ENCODE measurements around the gene OTOF. TPM values are rescaled to one million over a fixed set of nuclear protein-coding genes. Genes with fewer than 3 reads are reported as not detected.
"Not testable (repeated sequence)": the region's sequence is repeated elsewhere in the genome, so short reads cannot be mapped to it uniquely, and the experiment has no call there.

The OTOF gene
- total and polyA plus RNA-seq, 2 experiments from 2014 or later: 0.21 to 0.23 TPM

DNA sequence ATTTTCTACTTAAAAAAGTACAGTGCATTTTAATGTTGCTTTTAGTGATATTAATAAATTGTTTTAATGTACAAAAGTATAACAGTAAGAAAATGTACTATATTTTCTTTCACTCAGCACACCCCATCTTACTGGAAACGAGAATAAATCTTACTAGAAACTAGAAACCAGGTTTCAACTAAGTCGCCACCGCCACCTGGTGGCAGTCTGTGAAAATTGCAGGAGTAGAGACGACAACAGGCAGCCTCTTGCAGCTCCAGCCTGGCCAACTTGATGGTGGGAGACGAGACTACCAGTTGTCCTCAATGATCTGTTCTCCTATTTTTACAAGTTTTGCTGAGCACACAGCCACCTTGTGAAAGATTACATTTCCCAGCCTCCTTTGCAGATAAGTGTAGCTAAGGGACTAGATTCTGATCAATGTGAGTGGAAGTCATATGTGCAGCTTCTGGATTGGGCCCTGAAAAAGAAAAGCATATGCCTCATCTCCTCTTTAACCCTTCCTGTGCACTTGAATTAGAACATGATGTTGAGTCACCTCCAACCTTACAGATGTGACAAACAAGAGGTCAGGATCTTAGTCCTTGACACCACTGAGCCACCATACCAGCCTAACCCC, 8.7 kb downstream of the OTOF start:
- Histone ChIP-seq H3K4me3 (no peak overlapping the region), H3K9me2 (ENCODE audit: insufficient read depth) (no peaks in the 10 kb centered on the region), H3K4me2 (no peak overlapping the region), H2AFZ (no peak overlapping the region), H3K4me1 (ENCODE audit: insufficient read depth) (no peaks in the 10 kb centered on the region), H3K27me3 (ENCODE audit: insufficient read depth) (no peaks in the 10 kb centered on the region), H3K36me3 (ENCODE audit: insufficient read depth) (no peaks in the 10 kb centered on the region), H3F3A (replicated peaks; ENCODE audit: low read depth) (0 out of 2 replicates have a peak, but pooled peaks cover 6% of the 10 kb centered on the region), H3K27ac (ENCODE audit: low read depth) (no peak overlapping the region), H3K79me2 (replicated peaks; ENCODE audit: insufficient read depth) (no peaks in the 10 kb centered on the region), H4K20me1 (replicated peaks; ENCODE audit: insufficient read depth) (no peaks in the 10 kb centered on the region; the same call in 1 of the 2 replicates)
- Mint-ChIP-seq H3K4me1 (no peaks in the 10 kb centered on the region; the same call in 2 of the 3 replicates), H3K9me3 (no peaks in the 10 kb centered on the region; the same call in 1 of the 3 replicates), H3K27ac (no peak overlapping the region), H3K27me3 (ENCODE audit: insufficient read depth, low read depth, poor library complexity) (peaks cover 12% of the 10 kb centered on the region), H3K4me3 (no peak overlapping the region), H3K36me3 (ENCODE audit: low read depth) (no peaks in the 10 kb centered on the region)
- TF ChIP-seq EZH2 (IDR thresholded peaks at IDR 0.05; ENCODE audit: low read depth, unreplicated experiment) (no peak), CTCF (conservative IDR thresholded peaks at IDR 0.05; ENCODE audit: low read depth in 2 of 2) (peak; percentile 93 to 95), ZNF114 (CRISPR knock-in tag; IDR thresholded peaks at IDR 0.05) (no peak)
- ATAC-seq: peak; percentile 45; the same call in 2 of the 3 replicates
- DNase-seq (ENCODE audit: low spot score): peak; percentile 90

DNA sequence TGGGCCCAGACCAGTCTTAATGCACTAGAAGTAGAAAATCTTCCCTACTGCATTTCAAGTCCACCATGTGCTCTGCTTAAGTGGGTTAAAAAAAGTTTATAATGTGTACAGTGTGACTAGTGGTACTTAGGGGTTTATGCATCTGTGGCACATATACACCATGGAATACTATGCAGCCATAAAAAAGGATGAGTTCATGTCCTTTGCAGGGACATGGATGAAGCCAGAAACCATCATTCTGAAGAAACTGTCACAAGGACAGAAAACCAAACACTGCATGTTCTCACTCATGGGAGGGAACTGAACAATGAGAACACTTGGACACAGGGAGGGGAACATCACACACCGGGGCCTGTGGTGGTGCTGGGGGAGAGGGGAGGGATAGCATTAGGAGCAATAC, 9.4 kb downstream of the OTOF start:
- H3K36me3 Mint-ChIP-seq (ENCODE audit: low read depth); ATAC-seq; H3K4me3 Mint-ChIP-seq; H3K36me3 ChIP-seq (ENCODE audit: insufficient read depth); H3K27ac ChIP-seq (ENCODE audit: low read depth); H3K4me2 ChIP-seq; H3K27me3 ChIP-seq (ENCODE audit: insufficient read depth); H2AFZ ChIP-seq; H3K9me2 ChIP-seq (ENCODE audit: insufficient read depth); DNase-seq (ENCODE audit: low spot score); H3K4me1 ChIP-seq (ENCODE audit: insufficient read depth); H3K4me3 ChIP-seq; H3F3A ChIP-seq (replicated peaks; ENCODE audit: low read depth); H4K20me1 ChIP-seq (replicated peaks; ENCODE audit: insufficient read depth); H3K4me1 Mint-ChIP-seq; H3K27ac Mint-ChIP-seq; H3K79me2 ChIP-seq (replicated peaks; ENCODE audit: insufficient read depth); H3K9me3 Mint-ChIP-seq: not testable (repeated sequence)
- peaks cover 12% of the 10 kb centered on the region for H3K27me3 Mint-ChIP-seq (ENCODE audit: insufficient read depth, low read depth, poor library complexity)

- H3K4me3 ChIP-seq: no peak overlapping the region
- TF ChIP-seq EZH2 (IDR thresholded peaks at IDR 0.05; ENCODE audit: low read depth, unreplicated experiment) (no peak), CREB1 (CRISPR knock-in tag; IDR thresholded peaks at IDR 0.05; ENCODE audit: low read depth) (no peak), STAT1 (IDR thresholded peaks at IDR 0.05; ENCODE audit: unreplicated experiment) (no peak), POLR2AphosphoS5 (IDR thresholded peaks at IDR 0.05; ENCODE audit: low read depth) (no peak)
- TF ChIP-seq, protein P1, sequence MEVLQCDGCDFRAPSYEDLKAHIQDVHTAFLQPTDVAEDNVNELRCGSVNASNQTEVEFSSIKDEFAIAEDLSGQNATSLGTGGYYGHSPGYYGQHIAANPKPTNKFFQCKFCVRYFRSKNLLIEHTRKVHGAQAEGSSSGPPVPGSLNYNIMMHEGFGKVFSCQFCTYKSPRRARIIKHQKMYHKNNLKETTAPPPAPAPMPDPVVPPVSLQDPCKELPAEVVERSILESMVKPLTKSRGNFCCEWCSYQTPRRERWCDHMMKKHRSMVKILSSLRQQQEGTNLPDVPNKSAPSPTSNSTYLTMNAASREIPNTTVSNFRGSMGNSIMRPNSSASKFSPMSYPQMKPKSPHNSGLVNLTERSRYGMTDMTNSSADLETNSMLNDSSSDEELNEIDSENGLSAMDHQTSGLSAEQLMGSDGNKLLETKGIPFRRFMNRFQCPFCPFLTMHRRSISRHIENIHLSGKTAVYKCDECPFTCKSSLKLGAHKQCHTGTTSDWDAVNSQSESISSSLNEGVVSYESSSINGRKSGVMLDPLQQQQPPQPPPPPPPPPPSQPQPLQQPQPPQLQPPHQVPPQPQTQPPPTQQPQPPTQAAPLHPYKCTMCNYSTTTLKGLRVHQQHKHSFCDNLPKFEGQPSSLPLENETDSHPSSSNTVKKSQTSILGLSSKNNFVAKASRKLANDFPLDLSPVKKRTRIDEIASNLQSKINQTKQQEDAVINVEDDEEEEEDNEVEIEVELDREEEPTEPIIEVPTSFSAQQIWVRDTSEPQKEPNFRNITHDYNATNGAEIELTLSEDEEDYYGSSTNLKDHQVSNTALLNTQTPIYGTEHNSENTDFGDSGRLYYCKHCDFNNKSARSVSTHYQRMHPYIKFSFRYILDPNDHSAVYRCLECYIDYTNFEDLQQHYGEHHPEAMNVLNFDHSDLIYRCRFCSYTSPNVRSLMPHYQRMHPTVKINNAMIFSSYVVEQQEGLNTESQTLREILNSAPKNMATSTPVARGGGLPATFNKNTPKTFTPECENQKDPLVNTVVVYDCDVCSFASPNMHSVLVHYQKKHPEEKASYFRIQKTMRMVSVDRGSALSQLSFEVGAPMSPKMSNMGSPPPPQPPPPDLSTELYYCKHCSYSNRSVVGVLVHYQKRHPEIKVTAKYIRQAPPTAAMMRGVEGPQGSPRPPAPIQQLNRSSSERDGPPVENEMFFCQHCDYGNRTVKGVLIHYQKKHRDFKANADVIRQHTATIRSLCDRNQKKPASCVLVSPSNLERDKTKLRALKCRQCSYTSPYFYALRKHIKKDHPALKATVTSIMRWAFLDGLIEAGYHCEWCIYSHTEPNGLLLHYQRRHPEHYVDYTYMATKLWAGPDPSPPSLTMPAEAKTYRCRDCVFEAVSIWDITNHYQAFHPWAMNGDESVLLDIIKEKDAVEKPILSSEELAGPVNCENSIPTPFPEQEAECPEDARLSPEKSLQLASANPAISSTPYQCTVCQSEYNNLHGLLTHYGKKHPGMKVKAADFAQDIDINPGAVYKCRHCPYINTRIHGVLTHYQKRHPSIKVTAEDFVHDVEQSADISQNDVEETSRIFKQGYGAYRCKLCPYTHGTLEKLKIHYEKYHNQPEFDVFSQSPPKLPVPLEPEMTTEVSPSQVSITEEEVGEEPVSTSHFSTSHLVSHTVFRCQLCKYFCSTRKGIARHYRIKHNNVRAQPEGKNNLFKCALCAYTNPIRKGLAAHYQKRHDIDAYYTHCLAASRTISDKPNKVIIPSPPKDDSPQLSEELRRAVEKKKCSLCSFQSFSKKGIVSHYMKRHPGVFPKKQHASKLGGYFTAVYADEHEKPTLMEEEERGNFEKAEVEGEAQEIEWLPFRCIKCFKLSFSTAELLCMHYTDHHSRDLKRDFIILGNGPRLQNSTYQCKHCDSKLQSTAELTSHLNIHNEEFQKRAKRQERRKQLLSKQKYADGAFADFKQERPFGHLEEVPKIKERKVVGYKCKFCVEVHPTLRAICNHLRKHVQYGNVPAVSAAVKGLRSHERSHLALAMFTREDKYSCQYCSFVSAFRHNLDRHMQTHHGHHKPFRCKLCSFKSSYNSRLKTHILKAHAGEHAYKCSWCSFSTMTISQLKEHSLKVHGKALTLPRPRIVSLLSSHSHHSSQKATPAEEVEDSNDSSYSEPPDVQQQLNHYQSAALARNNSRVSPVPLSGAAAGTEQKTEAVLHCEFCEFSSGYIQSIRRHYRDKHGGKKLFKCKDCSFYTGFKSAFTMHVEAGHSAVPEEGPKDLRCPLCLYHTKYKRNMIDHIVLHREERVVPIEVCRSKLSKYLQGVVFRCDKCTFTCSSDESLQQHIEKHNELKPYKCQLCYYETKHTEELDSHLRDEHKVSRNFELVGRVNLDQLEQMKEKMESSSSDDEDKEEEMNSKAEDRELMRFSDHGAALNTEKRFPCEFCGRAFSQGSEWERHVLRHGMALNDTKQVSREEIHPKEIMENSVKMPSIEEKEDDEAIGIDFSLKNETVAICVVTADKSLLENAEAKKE (CRISPR knock-in tag; IDR thresholded peaks at IDR 0.05): no peak
Observed at GRCh38 chr2:26466662-26467310, 11.1 kb downstream of the OTOF start.

More at GRCh38 chr2:26466662-26467310, 11.1 kb downstream of the OTOF start:
- DNase-seq (ENCODE audit: low spot score) (no peak), ATAC-seq (no peak)
- H3K4me1 Mint-ChIP-seq: peaks cover 13% of the 10 kb centered on the region
- Histone ChIP-seq H4K20me1 (replicated peaks; ENCODE audit: insufficient read depth) (no peaks in the 10 kb centered on the region; the same call in 1 of the 2 replicates), H3K36me3 (ENCODE audit: insufficient read depth) (no peaks in the 10 kb centered on the region), H3K27me3 (ENCODE audit: insufficient read depth) (no peaks in the 10 kb centered on the region), H3F3A (replicated peaks; ENCODE audit: low read depth) (0 out of 2 replicates have a peak, but pooled peaks cover 3% of the 10 kb centered on the region), H2AFZ (no peak overlapping the region; the same call in 1 of the 2 replicates), H3K79me2 (replicated peaks; ENCODE audit: insufficient read depth) (no peaks in the 10 kb centered on the region), H3K9me2 (ENCODE audit: insufficient read depth) (no peaks in the 10 kb centered on the region), H3K27ac (ENCODE audit: low read depth) (no peak overlapping the region), H3K4me2 (no peak overlapping the region), H3K4me1 (ENCODE audit: insufficient read depth) (no peaks in the 10 kb centered on the region)
- H3K4me3 Mint-ChIP-seq: no peak overlapping the region
- H3K27me3 Mint-ChIP-seq (ENCODE audit: insufficient read depth, low read depth, poor library complexity): peaks cover 7% of the 10 kb centered on the region
- H3K27ac Mint-ChIP-seq: no peak overlapping the region
- H3K36me3 Mint-ChIP-seq (ENCODE audit: low read depth): no peaks in the 10 kb centered on the region
- H3K9me3 Mint-ChIP-seq: no peaks in the 10 kb centered on the region; the same call in 1 of the 3 replicates

Measured in GM23338 (cell line).